Upper lobe of left lung (tissue), 4 donors: ENCODE measurements around the gene MLH1.

Experiments used
- CTCF ChIP-seq, 6 experiments: fragments of 450-650 bp in 4 of 6; fragments of 200-600 bp in 2 of 6; sonication (generic) in 2 of 6; IDR thresholded peaks; one replicate each; pipeline ENCODE4 v1.5.1; 2016 to 2019; ENCODE audit warnings: antibody characterized with exemption in 6 of 6
- POLR2A ChIP-seq, 4 donors: fragments of 450-650 bp; IDR thresholded peaks; one replicate each; pipeline ENCODE4 v1.5.1; 2016 to 2017; ENCODE audit warnings: antibody characterized with exemption in 4 of 4, mild to moderate bottlenecking in 2 of 4
- POLR2AphosphoS5 ChIP-seq, 2 donors: sonication (generic); formaldehyde crosslinking; IDR thresholded peaks; one replicate each; pipeline ENCODE4 v1.5.1; 2017; ENCODE audit warnings: antibody characterized with exemption in 2 of 2

- TF ChIP-seq CTCF (IDR thresholded peaks at IDR 0.05) (no peak), POLR2A (IDR thresholded peaks at IDR 0.05) (no peak), POLR2AphosphoS5 (IDR thresholded peaks at IDR 0.05) (no peak)
Measured at GRCh38 chr3:37068031-37068430, 74.7 kb downstream of the MLH1 start.
